H9 (cell line): ENCODE results near the gene CCDC33. TPM values are rescaled to one million over a fixed set of nuclear protein-coding genes. Genes with fewer than 3 reads are reported as not detected.

Experiments used
- DNase-seq: peaks from one replicate; pipeline ENCODE4 v3.0.0-alpha.2; 2017
- H2AFZ ChIP-seq: one replicate; pipeline ENCODE4 v1.6.1; 2013; ENCODE audit warnings: mild to moderate bottlenecking, low read length, control low read depth, moderate library complexity
- H2AK5ac ChIP-seq: 2 replicates; pipeline ENCODE4 v1.6.1; 2013; ENCODE audit warnings: low read length, control low read depth, mixed read lengths; ENCODE audit not compliant: insufficient read length
- H2BK120ac ChIP-seq: one replicate; pipeline ENCODE4 v1.6.1; 2013; ENCODE audit warnings: low read depth, mild to moderate bottlenecking, low read length, control low read depth, inconsistent platforms; ENCODE audit not compliant: poor library complexity, severe bottlenecking
- H2BK12ac ChIP-seq: 2 replicates; pipeline ENCODE4 v1.6.1; 2013; ENCODE audit warnings: low read length, control low read depth, mixed read lengths, low read depth; ENCODE audit not compliant: insufficient read length
- H2BK15ac ChIP-seq: 2 replicates; pipeline ENCODE4 v1.6.1; 2013; ENCODE audit warnings: low read depth, low read length, control low read depth
- H2BK20ac ChIP-seq: one replicate; pipeline ENCODE4 v1.6.1; 2013; ENCODE audit warnings: low read depth, mild to moderate bottlenecking, low read length, control low read depth, inconsistent platforms; ENCODE audit not compliant: poor library complexity, severe bottlenecking
- H2BK5ac ChIP-seq: 2 replicates; pipeline ENCODE4 v1.6.1; 2013; ENCODE audit warnings: low read length, control low read depth, mixed read lengths; ENCODE audit not compliant: insufficient read length
- H3K14ac ChIP-seq: 2 replicates; pipeline ENCODE4 v1.6.1; 2013; ENCODE audit warnings: low read length, control low read depth; ENCODE audit not compliant: insufficient read depth
- H3K18ac ChIP-seq: 2 replicates; pipeline ENCODE4 v1.6.1; 2013; ENCODE audit warnings: low read depth, mild to moderate bottlenecking, mixed read lengths, low read length, control low read depth; ENCODE audit not compliant: insufficient read length
- H3K23ac ChIP-seq: 2 replicates; pipeline ENCODE4 v1.6.1; 2013; ENCODE audit warnings: low read length, control low read depth, mixed read lengths, low read depth; ENCODE audit not compliant: insufficient read length
- H3K23me2 ChIP-seq: 2 replicates; pipeline ENCODE4 v1.6.1; 2013; ENCODE audit warnings: low read depth, mild to moderate bottlenecking, mixed read lengths, low read length, control low read depth; ENCODE audit not compliant: insufficient read length, poor library complexity, severe bottlenecking
- H3K27ac ChIP-seq: 2 replicates; pipeline ENCODE4 v1.5.1; 2013; ENCODE audit warnings: low read length, control low read depth, mixed read lengths, low read depth; ENCODE audit not compliant: insufficient read length
- H3K27me3 ChIP-seq: 2 replicates; pipeline ENCODE4 v1.6.1; 2013; ENCODE audit warnings: low read length, control low read depth, inconsistent platforms; ENCODE audit not compliant: insufficient read depth
- H3K4ac ChIP-seq: 2 replicates; pipeline ENCODE4 v1.6.1; 2013; ENCODE audit warnings: low read depth, mild to moderate bottlenecking, control low read depth, inconsistent platforms, low read length, moderate library complexity
- H3K4me1 ChIP-seq: 2 replicates; pipeline ENCODE4 v1.6.1; 2013; ENCODE audit warnings: low read length, control low read depth, inconsistent platforms; ENCODE audit not compliant: insufficient read depth
- H3K4me2 ChIP-seq: 2 replicates; pipeline ENCODE4 v1.6.1; 2013; ENCODE audit warnings: low read length, control low read depth, mixed read lengths; ENCODE audit not compliant: insufficient read length, insufficient read depth
- H3K56ac ChIP-seq: 2 replicates; pipeline ENCODE4 v1.6.1; 2013; ENCODE audit warnings: low read depth, mild to moderate bottlenecking, mixed read lengths, low read length, control low read depth; ENCODE audit not compliant: insufficient read length
- H3K79me1 ChIP-seq: 2 replicates; pipeline ENCODE4 v1.6.1; 2013; ENCODE audit warnings: low read depth, mild to moderate bottlenecking, moderate library complexity, low read length, control low read depth, inconsistent platforms; ENCODE audit not compliant: insufficient read depth, poor library complexity, severe bottlenecking
- H3K79me2 ChIP-seq: 2 replicates; pipeline ENCODE4 v1.6.1; 2013; ENCODE audit warnings: low read length, control low read depth, inconsistent platforms; ENCODE audit not compliant: insufficient read depth
- H3K9ac ChIP-seq: 2 replicates; pipeline ENCODE4 v1.6.1; 2013; ENCODE audit warnings: low read length, control low read depth, mixed read lengths; ENCODE audit not compliant: insufficient read length; ENCODE audit errors: extremely low read depth
- H3K9me3 ChIP-seq: one replicate; pipeline ENCODE4 v1.6.1; 2013; ENCODE audit warnings: low read depth, low read length, inconsistent platforms; ENCODE audit not compliant: control insufficient read depth
- H3T11ph ChIP-seq: one replicate; pipeline ENCODE4 v1.6.1; 2013; ENCODE audit warnings: mild to moderate bottlenecking, low read length, control low read depth, inconsistent platforms
- H4K20me1 ChIP-seq: one replicate; pipeline ENCODE4 v1.6.1; 2013; ENCODE audit not compliant: control insufficient read depth, insufficient read length, insufficient read depth
- H4K5ac ChIP-seq: 2 replicates; pipeline ENCODE4 v1.6.1; 2013; ENCODE audit warnings: low read depth, mild to moderate bottlenecking, mixed read lengths, low read length, control low read depth; ENCODE audit not compliant: insufficient read length
- H4K8ac ChIP-seq: replicated peaks from 2 replicates; pipeline ENCODE4 v1.6.1; 2013; ENCODE audit warnings: low read length, control low read depth, mixed read lengths, low read depth; ENCODE audit not compliant: insufficient read length
- H4K91ac ChIP-seq: 2 replicates; pipeline ENCODE4 v1.6.1; 2013; ENCODE audit warnings: low read depth, mild to moderate bottlenecking, moderate library complexity, mixed read lengths, low read length, control low read depth; ENCODE audit not compliant: insufficient read length
- H3K27ac Mint-ChIP-seq, 3 experiments: 2 replicates in 2 of 3; 3 replicates in 1 of 3; pipeline ENCODE4 v1.8.0; 2020 to 2021; ENCODE audit warnings: mixed read lengths in 3 of 3, mild to moderate bottlenecking in 1 of 3, moderate library complexity in 1 of 3
- H3K27me3 Mint-ChIP-seq: 2 replicates; pipeline ENCODE4 v1.8.0; 2021; ENCODE audit warnings: low read depth, mild to moderate bottlenecking, moderate library complexity, mixed read lengths
- H3K36me3 Mint-ChIP-seq, 3 experiments: 2 replicates in 2 of 3; 3 replicates in 1 of 3; pipeline ENCODE4 v1.8.0; 2020 to 2021; ENCODE audit warnings: low read depth in 3 of 3, mixed read lengths in 3 of 3; ENCODE audit not compliant: insufficient read depth in 1 of 3
- H3K4me1 Mint-ChIP-seq, 2 experiments: 2 replicates each; pipeline ENCODE4 v1.8.0; 2020; ENCODE audit warnings: mixed read lengths in 2 of 2
- H3K4me3 Mint-ChIP-seq, 2 experiments: 2 replicates in 1 of 2; 3 replicates in 1 of 2; pipeline ENCODE4 v1.8.0; 2020 to 2021; ENCODE audit warnings: mild to moderate bottlenecking in 2 of 2, mixed read lengths in 2 of 2, moderate library complexity in 1 of 2
- H3K9me3 Mint-ChIP-seq, 2 experiments: 2 replicates in 1 of 2; 3 replicates in 1 of 2; pipeline ENCODE4 v1.8.0; 2020; ENCODE audit warnings: mild to moderate bottlenecking in 2 of 2, mixed read lengths in 2 of 2, moderate library complexity in 1 of 2
- CTCF ChIP-seq: fragments of 200-600 bp; sonication (generic); conservative IDR thresholded peaks from 3 replicates; pipeline ENCODE4 v1.8.0; 2021; ENCODE audit warnings: antibody characterized with exemption, mild to moderate bottlenecking
- WGBS: extraction: QIAGEN DNeasy Blood & Tissue Kit; methylation state at CpG from one replicate; pipeline ENCODE4 v1.1.7; 2013; ENCODE audit warnings: missing lambda C conversion rate, low lambda C conversion rate, mixed read lengths; ENCODE audit not compliant: insufficient read length; ENCODE audit errors: extremely low coverage; 5-methylcytosine and 5-hydroxymethylcytosine counted together
- total RNA-seq: library from RNA; stranded (reverse); gene quantifications from 2 replicates; pipeline ENCODE4 v1.2.1, GENCODE V29; 2021

Gene CCDC33
- total RNA-seq, 1 experiment from 2014 or later = 4.6 TPM

- no peak overlapping the region for H2BK5ac ChIP-seq
- no peak overlapping the region for H3K4ac ChIP-seq
- no peaks in the 10 kb centered on the region for H3K9me3 ChIP-seq
- H4K91ac ChIP-seq = no peak overlapping the region
- no peak overlapping the region for H3K18ac ChIP-seq
- no peak overlapping the region for H2AK5ac ChIP-seq
- no peaks in the 10 kb centered on the region for H3K27me3 ChIP-seq
- no peaks in the 10 kb centered on the region for H3K23me2 ChIP-seq
- no peak overlapping the region for H2BK120ac ChIP-seq
- H4K20me1 ChIP-seq = no peaks in the 10 kb centered on the region
- no peak overlapping the region for H2BK15ac ChIP-seq
- H3K9ac ChIP-seq = no peak overlapping the region
- TF ChIP-seq CTCF = no peak
- H2AFZ ChIP-seq = no peak overlapping the region
- H3K14ac ChIP-seq = no peak overlapping the region
- Mint-ChIP-seq H3K36me3 (no peaks in the 10 kb centered on the region; a peak in 2 of 7 replicates), H3K9me3 (peaks cover 0 to 6% of the 10 kb centered on the region in 2 experiments; a peak in 2 of 5 replicates), H3K4me3 (no peak overlapping the region), H3K27ac (no peak overlapping the region; a peak in 1 of 7 replicates), H3K4me1 (no peaks in the 10 kb centered on the region), H3K27me3 (peaks cover 25% of the 10 kb centered on the region)
- no peak overlapping the region for H3K4me2 ChIP-seq
- no peak overlapping the region for H3K23ac ChIP-seq
- no peak overlapping the region for H2BK20ac ChIP-seq
- no peak overlapping the region for H4K5ac ChIP-seq
- H4K8ac ChIP-seq = no peak overlapping the region
- no peak overlapping the region for H3T11ph ChIP-seq
- no CpG with 5 or more reads among the region's 9 CpGs for WGBS
- no peak overlapping the region for H3K27ac ChIP-seq
- H3K56ac ChIP-seq = no peak overlapping the region
- H3K79me1 ChIP-seq = no peaks in the 10 kb centered on the region
- no peaks in the 10 kb centered on the region for H3K79me2 ChIP-seq
- no peak for DNase-seq
- H2BK12ac ChIP-seq = no peak overlapping the region
- H3K4me1 ChIP-seq = no peaks in the 10 kb centered on the region
Observed at GRCh38 chr15:74336061-74337005, 100.2 kb downstream of the CCDC33 start.
